OCI-LY7 (cell line): ENCODE data around the gene ZNF141.

Source experiments
- EZH2phosphoT487 ChIP-seq: fragments of 200-600 bp; sonication (generic); IDR thresholded peaks from 2 replicates; pipeline ENCODE4 v1.6.1; 2018; ENCODE audit warnings: low read depth, borderline replicate concordance, mild to moderate bottlenecking, mixed run types, antibody characterized with exemption, low read length, moderate library complexity, mixed read lengths
- TF ChIP-seq, protein P1 (sequence below): fragments of 200-600 bp; sonication (generic); conservative IDR thresholded peaks from 2 replicates; pipeline ENCODE4 v1.5.1; 2014; ENCODE audit warnings: mild to moderate bottlenecking, antibody characterized with exemption, low read length, moderate library complexity, mixed read lengths

DNA sequence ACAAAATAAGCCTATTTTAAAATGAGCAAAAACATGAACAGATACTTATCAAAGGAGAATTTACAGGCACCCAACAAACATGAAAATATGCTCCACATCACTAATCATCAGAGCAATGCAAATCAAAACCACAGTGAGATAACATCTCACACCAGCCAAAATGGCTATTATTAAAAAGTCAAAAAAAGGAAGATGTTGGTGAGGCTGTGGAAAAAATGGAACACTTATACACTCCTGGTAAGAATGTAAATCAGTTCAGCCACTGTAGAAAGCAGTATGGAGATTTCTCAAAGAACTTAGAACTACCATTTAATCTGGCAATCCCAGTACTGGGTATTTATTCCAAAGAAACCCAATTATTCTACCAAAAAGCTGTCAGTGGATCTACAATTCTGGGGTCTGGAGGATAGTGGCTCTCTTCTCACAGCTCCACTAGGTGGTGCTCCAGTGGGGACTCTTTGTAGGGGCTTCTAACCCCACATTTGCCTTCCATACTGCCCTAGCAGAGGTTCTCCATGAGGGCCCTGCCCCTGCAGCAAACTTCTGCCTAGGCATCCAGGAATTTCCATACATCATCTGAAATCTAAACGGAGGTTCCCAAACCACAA, 23.2 kb upstream of the ZNF141 start:
- TF ChIP-seq, protein P1, sequence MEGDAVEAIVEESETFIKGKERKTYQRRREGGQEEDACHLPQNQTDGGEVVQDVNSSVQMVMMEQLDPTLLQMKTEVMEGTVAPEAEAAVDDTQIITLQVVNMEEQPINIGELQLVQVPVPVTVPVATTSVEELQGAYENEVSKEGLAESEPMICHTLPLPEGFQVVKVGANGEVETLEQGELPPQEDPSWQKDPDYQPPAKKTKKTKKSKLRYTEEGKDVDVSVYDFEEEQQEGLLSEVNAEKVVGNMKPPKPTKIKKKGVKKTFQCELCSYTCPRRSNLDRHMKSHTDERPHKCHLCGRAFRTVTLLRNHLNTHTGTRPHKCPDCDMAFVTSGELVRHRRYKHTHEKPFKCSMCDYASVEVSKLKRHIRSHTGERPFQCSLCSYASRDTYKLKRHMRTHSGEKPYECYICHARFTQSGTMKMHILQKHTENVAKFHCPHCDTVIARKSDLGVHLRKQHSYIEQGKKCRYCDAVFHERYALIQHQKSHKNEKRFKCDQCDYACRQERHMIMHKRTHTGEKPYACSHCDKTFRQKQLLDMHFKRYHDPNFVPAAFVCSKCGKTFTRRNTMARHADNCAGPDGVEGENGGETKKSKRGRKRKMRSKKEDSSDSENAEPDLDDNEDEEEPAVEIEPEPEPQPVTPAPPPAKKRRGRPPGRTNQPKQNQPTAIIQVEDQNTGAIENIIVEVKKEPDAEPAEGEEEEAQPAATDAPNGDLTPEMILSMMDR, result peak; percentile 52
- no peak for TF ChIP-seq EZH2phosphoT487
